HG02884 (cell line): ENCODE measurements around the gene DAPK1.
"Not testable (repeated sequence)": the region's sequence is repeated elsewhere in the genome, so short reads cannot be mapped to it uniquely, and the experiment has no call there.

ENCODE experiments used
- ATAC-seq: cut with Tn5 transposase; IDR thresholded peaks from one replicate; pipeline ENCODE4 v1.9.1; 2021; ENCODE audit warnings: mild to moderate bottlenecking, moderate library complexity; ENCODE audit not compliant: unreplicated experiment

Gene DAPK1

DNA sequence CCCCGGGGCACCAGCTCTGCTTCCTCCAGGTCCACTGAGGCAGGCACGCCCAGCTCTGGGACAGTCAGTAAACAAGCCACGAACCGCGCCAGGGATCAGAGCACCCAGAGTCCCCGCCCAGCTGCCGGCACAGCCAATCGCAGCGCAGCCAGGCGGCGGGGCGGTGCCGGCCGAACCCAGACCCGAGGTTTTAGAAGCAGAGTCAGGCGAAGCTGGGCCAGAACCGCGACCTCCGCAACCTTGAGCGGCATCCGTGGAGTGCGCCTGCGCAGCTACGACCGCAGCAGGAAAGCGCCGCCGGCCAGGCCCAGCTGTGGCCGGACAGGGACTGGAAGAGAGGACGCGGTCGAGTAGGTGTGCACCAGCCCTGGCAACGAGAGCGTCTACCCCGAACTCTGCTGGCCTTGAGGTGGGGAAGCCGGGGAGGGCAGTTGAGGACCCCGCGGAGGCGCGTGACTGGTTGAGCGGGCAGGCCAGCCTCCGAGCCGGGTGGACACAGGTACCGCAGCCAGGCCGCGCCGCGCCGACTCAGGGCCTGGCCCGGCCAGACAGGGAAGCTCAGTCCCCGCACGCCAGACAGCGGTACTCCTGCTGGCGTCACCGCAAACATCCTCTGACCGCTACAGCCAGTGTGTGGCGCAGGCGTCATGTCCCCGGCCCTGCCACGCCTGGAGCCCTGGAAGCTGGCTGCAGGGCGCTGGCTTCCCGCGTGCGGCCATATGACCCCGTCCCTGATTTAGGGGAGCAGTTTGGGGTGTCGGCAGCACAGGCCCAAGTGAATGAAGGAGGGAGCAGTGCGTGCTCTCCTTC, 228.4 kb downstream of the DAPK1 start, which contains the start of gene CTSL:
Gene CTSL, plus strand, starts transcription at position 220 of the 810 bp plus-strand sequence. CDS start 1,485 bp downstream, outside the sequence.
- no peak for ATAC-seq

DNA sequence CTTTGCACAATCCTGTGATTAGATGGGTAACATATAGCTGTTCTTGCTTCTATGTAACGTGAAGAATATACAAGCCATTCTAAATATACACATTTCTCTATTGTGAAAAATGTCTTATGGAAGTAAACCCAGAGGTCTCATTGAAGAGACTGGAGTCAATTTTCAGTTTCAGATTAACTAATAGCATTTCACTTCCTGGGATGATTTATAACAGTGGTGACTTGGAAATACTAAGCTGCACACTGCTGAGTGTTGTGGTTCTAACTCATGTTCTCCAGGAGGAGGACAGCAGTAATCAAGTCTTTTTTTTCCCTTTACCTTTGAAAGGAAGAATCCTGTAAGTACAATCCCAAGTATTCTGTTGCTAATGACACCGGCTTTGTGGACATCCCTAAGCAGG, 231.6 kb downstream of the DAPK1 start:
- ATAC-seq: no peak

DNA sequence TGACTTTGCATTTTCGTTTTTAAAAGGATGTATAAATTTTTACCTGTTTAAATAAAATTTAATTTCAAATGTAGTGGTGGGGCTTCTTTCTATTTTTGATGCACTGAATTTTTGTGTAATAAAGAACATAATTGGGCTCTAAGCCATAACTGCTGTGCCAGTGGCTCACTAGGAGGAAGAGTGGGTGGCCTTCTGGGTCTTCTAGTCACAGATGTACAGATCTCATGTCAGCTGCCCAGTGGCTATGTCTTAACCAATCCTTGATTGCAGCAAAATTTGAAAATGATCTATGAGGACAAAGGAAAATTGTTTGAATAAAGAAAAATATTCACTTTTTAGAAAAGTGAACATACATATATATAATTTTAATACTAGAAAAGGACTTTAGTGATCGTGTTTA, 233.7 kb downstream of the DAPK1 start:
- no peak for ATAC-seq

DNA sequence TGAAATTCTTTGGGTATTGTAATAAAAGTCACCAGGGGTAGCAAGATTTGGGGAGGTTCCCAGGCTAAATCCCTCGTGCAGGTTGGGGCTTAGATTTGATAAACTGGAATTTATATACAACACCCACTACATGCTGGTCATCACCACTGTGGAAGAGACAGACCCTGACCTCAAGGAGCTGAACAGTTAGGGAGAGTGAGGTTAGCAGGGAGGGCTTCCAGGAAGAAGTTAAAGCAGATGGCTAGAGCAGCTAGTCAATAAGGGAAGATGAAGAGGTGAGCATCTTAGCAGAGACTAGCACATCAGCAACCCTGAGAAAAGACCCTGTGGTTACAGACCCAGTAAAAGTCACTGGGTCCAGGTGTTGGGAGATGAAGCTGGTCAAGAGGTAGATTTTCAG, 234.7 kb downstream of the DAPK1 start:
- ATAC-seq: no peak

DNA sequence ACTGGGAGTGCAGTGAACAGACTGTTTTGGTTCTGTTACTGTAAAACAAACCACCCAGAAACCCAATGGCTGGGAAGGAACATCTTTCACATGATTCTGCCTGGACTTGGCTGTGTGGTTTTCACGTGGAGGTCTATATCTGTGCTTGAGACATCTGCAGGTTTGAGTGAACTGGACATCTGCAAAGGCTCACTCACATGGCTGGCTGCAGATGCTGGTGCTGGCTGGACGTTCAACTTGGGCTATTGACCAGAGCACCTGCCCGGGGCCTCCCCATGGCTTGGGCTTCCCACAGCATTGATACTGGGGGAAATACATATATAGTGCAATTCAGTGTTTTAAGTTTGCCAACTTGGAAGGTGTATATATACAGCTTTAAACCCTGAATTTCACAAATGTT, 235.1 kb downstream of the DAPK1 start:
- no peak for ATAC-seq

DNA sequence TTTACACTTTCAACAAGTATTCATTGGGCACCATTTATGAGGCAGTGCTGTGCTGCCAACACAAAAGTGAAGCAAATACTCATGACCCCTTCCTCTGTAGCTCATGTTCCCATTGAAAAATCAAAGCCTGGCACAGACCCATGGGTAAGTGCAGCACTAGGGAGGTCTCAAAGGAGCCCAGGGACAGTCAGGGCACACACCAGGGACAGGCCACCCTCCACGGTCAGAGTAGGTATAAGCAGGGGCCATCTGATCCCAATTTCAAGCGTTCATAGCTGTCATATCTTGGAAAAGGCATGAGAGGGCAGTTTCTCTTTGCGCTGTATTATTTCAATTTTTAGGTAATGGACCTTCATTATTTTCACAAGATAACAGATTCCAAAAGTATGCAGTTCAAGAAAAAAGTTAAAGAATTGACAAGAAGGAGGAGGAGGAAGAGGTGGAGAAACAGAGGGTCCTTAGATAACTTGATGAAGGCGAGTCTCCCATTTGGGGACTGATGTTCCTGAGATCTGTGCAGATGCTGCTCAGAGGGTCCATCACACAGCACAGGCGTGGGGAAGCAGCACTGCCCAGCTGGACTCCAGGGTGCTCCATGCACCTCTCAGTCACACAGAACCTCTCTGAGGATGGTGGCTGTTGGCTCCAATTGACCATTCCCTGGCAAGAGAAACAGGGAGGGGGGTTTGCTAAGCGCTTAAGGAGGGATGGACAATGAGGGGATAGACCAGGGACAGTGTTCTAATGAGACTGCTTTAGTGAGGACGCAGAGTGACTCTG, 235.8 kb downstream of the DAPK1 start:
- no peak for ATAC-seq

DNA sequence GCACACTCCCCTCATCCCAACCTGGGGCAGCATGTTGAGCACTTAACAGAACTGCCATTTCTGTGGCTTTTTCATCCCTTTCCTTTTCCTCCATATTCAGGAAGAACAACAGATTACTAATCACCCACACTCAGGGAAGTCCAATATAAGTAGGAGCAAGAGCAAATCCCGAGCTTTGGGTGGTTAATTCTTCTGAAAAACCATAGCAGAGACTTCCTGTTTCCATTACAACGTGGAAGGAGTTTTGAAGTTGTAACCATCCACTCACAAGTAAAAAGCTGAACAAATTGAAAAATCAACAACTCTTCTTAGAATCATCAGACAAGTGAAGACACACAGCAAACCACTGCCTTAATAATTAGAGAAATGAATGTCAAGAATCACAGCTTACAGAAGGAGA, 236.4 kb downstream of the DAPK1 start:
- ATAC-seq: no peak

DNA sequence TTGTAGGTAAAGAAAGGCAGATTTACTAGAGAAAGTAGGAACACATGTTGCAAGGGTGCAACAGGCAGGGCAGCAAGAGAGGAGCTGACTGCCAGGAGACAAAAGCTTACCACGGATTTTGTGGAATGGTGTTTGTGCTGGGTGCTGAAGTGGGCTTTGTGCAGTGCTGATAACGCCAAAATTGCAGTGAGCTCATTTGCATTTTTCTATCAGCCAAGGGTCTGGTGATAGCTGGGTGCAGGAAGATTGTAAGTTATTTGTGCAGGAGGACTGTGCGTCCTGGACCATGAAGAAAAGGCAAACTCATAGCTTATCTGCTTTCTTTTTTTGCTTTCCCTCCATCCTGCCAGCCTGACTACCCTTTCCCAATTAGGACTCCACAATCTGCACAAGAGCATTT, 241.9 kb downstream of the DAPK1 start:
- no peak for ATAC-seq

DNA sequence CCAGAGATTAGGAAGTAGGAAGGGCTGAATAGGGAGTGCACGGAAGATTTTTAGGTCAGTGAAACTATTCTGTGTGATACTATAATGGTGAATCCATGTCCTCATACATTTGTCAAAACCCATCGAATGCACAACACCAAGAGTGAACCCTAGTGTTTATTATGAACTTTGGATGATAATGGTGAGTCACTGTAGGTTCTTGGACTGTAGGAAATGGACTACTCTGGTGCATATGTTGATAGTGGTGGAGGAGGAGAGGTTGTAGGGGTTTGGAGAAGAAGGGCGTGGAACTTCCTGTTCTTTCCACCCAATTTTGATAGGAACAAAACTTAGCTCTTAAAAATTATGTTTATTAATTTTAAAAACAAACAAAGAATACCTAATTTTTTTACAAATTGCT, 242.5 kb downstream of the DAPK1 start:
- ATAC-seq: no peak

DNA sequence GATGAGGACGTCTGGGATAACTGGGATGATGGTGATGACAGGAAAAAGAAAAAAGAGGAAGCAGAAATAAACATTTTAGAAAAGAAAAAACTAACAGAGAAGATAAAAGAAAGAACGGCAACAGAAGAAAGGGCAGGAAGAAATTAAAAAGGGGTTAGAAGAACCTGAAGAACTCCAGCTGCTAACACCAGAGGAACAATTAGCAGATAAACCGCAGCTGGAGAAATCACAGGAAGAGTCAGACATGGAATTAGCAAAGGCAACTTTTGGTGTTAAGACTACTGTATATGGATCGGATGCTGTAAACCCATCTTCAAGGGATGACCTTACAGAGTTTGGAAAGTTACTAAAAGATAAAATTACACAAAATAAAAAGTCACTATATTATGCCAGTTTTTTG, 243.7 kb downstream of the DAPK1 start:
- no peak for ATAC-seq

DNA sequence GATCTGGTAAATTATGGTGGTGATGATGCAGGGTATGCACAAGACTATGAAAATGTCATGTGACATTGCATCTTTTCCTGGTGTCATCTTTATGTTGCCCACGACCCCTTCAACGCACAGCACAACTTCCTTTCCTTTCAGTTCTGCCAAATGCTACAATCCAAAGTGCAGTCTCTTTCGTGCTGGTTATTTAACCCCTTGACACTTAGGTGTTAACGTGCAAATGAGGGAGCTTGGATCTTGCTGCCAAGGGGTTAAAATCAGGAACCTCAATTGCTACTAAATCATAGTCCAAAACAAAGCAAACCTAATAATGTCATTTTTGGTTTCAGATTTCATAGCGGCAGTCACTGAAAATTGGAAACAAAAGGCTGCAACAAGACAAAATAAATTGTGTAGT, 244.2 kb downstream of the DAPK1 start:
- no peak for ATAC-seq

DNA sequence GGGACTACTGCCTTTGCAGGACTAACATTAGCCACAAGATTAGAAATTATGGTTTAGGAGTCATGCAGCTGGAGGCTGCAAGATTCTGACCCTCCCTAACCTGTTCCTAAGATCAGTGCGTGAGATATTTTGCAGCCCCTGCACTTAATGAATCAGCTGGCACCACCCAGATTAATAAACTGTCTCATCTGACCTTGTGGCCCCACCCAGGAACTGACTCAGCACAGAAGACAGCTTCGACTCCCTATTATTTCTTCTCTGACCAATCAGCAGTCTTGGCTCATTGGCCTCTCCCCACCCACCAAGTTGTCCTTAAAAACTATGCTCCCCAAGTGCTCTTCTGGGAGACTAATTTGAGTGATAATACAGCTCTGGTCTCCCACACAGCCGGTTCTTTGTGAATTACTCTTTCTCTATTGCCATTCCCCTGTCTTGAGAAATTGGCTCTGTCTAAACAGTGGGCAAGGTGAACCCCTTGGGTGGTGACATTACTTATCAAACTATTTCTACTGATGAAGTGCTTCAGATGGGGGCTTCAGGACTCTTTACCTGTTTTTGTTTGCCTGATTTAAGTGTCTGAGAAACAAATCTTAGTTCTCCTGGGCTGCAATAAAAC, 245.3 kb downstream of the DAPK1 start:
- no peak for ATAC-seq

DNA sequence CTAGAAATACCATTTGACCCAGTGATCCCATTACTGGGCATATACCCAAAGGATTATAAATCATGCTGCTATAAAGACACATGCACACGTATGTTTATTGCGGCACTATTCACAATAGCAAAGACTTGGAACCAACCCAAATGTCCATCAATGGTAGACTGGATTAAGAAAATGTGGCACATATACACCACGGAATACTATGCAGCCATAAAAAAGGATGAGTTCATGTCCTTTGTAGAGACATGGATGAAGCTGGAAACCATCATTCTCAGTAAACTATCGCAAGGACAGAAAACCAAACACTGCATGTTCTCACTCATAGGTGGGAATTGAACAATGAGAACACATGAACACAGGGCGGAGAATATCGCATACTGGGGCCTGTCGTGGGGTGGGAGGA, 246.6 kb downstream of the DAPK1 start:
- ATAC-seq: not testable (repeated sequence)

DNA sequence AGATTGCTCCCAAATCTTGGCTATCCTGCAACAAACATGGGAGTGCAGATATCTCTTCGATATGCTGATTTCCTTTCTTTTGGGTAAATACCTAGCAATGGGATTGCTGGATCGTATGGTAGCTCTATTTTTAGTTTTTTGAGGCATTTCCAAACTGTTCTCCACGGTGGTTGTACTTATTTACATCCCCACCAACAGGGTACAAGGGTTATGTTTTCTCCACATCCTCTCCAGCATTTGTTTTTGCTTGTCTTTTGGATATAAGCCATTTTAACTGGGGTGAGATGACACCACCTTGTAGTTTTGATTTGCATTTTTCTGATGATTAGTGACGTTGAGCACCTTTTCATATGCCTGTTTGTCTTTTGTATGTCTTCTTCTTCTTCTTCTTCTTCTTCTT, 248.5 kb downstream of the DAPK1 start:
- no peak for ATAC-seq

DNA sequence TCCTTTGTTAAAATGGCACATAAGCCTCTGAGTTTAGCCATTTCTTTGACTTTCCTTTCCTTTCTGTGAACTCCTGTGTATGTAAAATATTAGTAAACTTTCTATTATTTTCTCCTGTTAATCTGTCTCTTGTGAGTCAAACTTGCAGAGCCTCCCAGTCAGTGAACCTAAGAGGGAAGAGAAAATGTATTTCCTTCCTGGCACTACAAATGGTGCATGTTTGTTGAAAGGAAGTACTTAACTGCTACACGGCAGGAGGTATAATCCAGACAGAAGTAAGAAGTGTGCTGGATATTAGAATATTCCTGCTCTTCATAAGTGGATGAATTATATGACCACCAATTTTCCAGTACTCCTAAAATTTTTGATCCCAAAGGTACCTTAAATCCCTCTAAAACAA, 251.2 kb downstream of the DAPK1 start:
- ATAC-seq: no peak

DNA sequence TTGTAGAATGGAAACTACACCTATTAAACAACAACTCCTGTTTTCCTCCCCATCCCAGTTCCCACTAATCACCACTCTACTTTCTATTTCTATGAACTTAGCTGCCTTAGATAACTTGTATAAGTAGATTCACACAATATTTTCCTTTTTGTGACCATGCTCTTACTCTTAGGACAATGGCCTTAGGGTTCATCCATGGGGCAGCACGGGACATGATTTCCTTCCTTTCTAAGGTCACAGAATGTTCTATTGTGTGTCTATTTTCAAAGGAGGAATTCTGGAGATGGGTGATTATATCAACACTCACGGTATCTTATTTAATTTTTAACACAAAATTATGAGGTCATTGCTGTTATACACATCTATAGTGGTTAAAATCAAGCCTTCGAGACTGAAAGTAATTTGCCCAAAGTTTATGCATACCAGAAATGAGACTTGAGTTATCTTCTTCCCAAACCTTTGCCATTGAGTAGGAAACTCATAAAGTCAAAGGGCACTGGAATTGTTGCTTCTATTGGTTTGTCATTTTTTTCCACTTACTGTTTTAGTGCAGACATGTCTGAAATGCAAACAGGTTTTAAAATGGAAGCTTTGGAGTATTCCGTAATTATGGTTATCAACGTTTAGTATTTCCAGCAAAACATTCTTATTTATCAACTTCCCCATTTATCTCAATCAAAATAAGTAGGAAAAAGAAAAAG, 251.8 kb downstream of the DAPK1 start:
- ATAC-seq: no peak

DNA sequence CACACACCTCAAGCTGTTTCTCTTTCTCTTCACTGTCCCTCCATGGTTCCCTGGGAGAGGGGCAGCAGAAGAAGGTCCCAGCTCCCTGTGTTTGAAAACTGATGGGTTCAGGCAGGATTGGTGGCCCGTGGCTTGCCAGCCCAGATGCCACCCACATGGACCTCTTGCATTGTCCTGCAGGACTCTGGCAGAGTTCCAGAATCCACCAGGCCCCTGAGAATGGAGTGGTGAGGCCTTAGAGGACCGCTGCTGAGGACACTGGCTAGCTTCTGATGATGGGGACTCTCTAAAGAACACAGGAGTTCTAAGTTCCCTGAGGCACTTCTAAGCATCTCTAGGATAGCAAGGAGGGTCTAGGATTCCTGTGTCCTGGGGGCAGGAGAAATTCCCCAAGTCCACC, 253.1 kb downstream of the DAPK1 start:
- no peak for ATAC-seq

DNA sequence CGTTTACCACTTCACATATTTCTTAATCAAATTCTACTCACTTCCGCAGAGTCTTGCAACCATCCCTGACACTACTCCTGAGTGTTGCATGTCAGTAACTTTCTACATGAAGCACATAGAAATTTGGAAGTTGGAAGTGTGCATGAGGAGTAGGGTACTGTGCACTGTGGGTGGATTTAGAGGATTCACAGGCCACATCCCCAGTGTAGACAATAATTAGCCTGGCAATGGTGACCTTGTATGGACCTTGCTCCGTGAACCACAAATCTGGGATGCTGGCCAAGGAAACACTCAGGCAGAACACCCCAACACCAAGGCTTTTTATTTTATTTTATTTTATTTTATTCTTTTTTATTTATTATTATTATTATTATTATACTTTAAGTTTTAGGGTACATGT, 253.8 kb downstream of the DAPK1 start:
- ATAC-seq: no peak

DNA sequence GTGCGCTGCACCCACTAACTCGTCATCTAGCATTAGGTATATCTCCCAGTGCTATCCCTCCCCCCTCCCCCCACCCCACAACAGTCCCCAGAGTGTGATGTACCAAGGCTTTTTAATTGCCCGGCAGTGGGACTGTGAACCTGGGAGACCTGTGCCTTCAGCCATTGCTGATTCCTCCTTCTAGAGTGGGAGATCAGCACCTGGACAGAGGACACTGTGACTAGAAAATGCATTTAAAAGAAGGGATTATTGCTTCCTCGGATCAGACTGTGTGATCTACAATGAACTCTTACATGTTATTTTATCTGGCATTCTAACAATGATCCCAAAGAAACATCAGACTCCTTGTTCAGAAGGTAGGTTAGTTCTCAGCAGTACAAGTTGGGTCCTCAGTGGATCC, 254.2 kb downstream of the DAPK1 start:
- ATAC-seq: no peak

DNA sequence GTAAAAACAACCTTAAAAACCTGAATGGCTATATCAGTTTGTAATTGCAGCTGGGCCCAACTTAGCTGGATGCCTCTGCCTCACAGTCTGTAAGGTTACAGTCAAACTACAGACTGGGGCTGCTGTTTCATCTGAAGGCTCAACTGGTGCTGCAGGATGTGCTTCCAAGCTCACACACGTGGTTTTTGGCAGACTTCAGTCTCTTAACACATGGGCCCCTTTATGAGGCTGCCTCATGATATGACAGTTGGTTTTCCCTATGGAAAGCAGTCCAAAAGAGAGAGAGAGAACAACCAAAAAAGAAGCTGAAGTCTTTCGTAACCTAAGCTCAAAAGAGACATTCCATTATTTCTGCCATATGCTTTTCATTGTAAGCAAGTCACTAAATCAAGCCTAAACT, 255.6 kb downstream of the DAPK1 start:
- no peak for ATAC-seq
